HG02884 (cell line): ENCODE results near the gene TMEM238.
"Not testable (repeated sequence)": the region's sequence is repeated elsewhere in the genome, so short reads cannot be mapped to it uniquely, and the experiment has no call there.

Experiments
- ATAC-seq: cut with Tn5 transposase; IDR thresholded peaks from one replicate; pipeline ENCODE4 v1.9.1; 2021; ENCODE audit warnings: mild to moderate bottlenecking, moderate library complexity; ENCODE audit not compliant: unreplicated experiment

TMEM238 gene

GRCh38 chr19:55402509-55402908 is 18.4 kb upstream of the TMEM238 start:
- ATAC-seq: no peak

GRCh38 chr19:55401390-55401789 is 17.3 kb upstream of the TMEM238 start:
- not testable (repeated sequence) for ATAC-seq

- ATAC-seq: no peak
These were observed 16.4 kb upstream of the TMEM238 start for GRCh38 chr19:55400281-55401087.

GRCh38 chr19:55398200-55398925 is 14.3 kb upstream of the TMEM238 start:
- ATAC-seq: no peak

- ATAC-seq: no peak
These were observed 9.0 kb upstream of the TMEM238 start for GRCh38 chr19:55392820-55393761.

GRCh38 chr19:55391702-55392615 is 7.9 kb upstream of the TMEM238 start:
- no peak for ATAC-seq

GRCh38 chr19:55391191-55391670 is 7.1 kb upstream of the TMEM238 start:
- no peak for ATAC-seq

GRCh38 chr19:55390461-55390880 is 6.4 kb upstream of the TMEM238 start:
- no peak for ATAC-seq

- ATAC-seq: no peak
These were observed 5.6 kb upstream of the TMEM238 start for GRCh38 chr19:55389386-55390317.

GRCh38 chr19:55387736-55388497 is 3.8 kb upstream of the TMEM238 start:
- no peak for ATAC-seq

- ATAC-seq: no peak
These were observed 2.4 kb upstream of the TMEM238 start for GRCh38 chr19:55386493-55386971.

- peak; percentile 61 for ATAC-seq
These were observed 1.8 kb upstream of the TMEM238 start, which contains the start of gene RPL28 for GRCh38 chr19:55385724-55386492. Gene RPL28 (plus strand): TSS chr19:55385932. CDS start chr19:55386358, 426 bp downstream.

GRCh38 chr19:55384920-55385723 is 1.0 kb upstream of the TMEM238 start:
- peak; percentile 47 for ATAC-seq

- ATAC-seq: no peak
These were observed 587 bp downstream of the TMEM238 start for GRCh38 chr19:55383279-55384130.

- ATAC-seq: no peak
These were observed 1.5 kb downstream of the TMEM238 start for GRCh38 chr19:55382522-55383054.
